GM18951 (cell line): ENCODE measurements around the gene IL1RAPL2.

Experiments used
- POLR2A ChIP-seq: IDR thresholded peaks from 4 replicates; pipeline ENCODE4 v1.6.1; 2011; ENCODE audit warnings: mild to moderate bottlenecking; ENCODE audit not compliant: insufficient read length, insufficient read depth; ENCODE audit errors: extremely low read depth
- in situ Hi-C: fragments of 300-500 bp; cut with MboI; formaldehyde crosslinking; loops from one replicate; pipeline ENCODE4 v1.12.0; 2022; ENCODE audit warnings: low sequenced_read_pairs, mixed read lengths, inconsistent platforms; ENCODE audit not compliant: unreplicated experiment

IL1RAPL2 gene

DNA sequence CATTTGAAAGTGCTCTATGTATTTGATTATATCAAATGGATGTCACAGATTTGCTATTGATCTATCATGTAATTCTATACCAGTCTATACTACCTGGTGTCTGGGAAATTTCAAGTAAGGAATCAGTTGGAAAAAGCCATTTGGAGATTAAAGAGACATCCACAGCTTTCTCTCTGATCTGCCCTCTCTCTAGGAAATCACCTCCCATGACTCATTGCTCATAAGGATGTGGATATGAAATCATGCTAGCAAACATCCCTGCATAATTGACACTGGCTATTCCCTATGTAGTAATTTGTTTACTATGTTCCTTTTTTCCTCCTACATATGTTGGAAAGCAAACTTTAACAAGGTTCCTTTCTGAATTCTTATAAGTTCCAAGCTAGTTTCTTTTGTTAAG is 560.2 kb downstream of the IL1RAPL2 start:
- no peak for TF ChIP-seq POLR2A
- in situ Hi-C loops, result no loop called here

DNA sequence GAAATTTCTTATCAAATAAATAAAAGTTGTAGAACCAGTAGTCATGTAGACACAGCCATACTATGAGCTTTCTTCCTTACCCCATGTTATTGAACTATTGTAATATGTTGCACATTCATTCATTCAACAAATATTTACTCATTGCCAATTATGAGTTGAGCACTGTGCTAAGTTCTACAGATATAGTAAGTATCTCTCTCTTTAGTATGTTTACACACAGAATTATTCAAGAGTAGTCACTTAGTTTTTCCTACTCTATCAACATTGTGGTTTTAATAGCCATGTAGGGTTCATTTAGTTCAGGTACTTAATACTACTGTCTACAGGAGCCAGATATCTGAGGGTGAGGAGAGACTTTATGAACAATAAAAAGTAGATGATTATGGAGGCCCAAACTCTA is 568.3 kb downstream of the IL1RAPL2 start:
- no peak for TF ChIP-seq POLR2A
- in situ Hi-C loops, result no loop called here

DNA sequence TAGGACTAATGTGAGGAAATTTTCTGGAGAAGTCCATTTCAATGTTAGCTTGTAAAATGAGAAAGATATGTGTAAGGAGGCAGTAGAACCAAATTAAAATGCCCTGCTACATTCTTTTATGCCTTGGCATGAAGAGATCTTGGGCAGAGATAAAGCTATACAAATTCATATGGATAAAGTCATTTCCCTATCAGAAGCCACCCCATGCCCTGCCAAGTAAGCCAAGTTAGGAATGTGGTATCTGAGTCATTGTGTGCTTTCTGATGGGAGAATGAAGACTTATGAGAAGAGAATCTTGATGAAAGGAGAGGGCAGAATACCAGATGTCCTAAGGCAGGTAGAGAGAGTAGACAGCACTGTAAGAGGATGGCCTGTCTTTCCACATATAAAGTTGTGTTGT is 570.8 kb downstream of the IL1RAPL2 start:
- TF ChIP-seq POLR2A, result no peak
- in situ Hi-C loops, result no loop called here

DNA sequence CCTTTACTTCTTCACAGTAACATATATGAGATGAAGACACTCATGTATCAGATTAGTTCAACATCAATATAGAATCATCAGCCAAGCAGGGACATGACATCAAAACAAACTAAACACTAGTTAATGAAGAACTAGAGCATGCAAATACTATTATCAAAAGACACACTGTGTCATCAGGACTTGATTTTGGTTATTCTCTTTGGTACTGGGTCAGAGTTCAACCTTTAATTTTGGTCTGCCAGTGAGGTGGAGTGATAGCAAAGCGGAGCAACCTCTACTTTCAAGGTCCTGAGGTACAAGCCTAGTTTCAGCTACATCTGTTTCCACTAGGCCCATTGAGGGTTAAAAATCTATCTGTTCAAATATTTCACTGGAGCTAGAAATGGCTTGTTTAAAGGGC is 584.0 kb downstream of the IL1RAPL2 start:
- in situ Hi-C loops, result no loop called here
- no peak for TF ChIP-seq POLR2A

DNA sequence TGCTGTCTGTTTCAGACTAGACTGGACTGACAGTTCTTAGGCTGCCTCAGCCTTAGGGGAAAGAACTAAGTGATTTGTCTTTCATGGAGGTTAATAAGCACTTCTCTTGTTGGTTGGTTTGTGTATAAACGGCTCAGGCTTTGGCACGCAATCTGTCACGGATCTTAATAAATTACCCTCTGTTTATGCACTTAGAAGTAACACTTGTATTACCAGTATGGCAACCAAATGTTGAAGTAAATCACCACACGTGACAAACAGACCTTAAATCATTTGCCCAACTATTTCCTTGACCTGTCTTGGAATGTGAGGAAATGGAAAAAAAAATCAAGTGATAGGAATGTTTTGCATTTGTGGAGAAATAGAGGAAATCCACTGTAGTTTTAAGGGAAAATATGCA is 584.6 kb downstream of the IL1RAPL2 start:
- no peak for TF ChIP-seq POLR2A
- in situ Hi-C loops, result no loop called here

DNA sequence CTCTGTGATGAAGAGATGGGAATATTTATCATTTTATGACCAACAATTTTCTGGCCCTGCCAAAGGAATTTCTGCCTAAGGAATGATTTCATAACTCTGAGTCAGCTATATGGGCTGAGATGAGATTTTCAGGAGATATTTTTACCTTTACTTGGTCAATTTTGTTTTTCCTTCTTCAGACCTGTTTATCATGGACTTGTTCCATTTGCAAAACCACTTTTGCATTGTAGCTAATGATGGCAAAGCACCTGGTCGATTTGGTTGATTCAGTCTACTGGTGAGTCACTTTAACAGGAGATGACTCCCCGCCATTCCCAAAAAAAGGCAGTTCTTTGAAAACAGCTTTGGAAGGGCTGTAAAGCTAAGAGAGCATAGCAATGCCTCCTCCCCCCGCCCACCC is 601.2 kb downstream of the IL1RAPL2 start:
- in situ Hi-C loops, result no loop called here
- TF ChIP-seq POLR2A, result no peak

DNA sequence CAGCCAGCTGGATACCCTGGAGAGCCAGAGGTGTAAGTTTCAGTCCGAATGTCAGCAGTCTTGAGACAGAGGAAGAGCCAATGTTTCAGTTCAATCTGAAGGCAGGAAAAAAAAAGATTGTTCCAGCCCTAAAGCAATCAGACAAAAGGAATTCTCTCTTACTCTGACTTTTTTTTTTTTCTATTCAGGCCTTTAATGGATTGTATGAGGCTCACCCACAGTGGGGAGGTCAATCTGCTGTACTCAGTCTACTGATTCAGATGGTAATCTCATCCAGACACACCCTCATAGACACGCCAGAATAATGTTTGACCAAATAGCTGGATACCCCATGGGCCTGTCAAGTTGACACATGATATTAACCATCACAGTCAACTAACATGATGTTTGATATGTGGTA is 602.6 kb downstream of the IL1RAPL2 start:
- no peak for TF ChIP-seq POLR2A
- in situ Hi-C loops, result no loop called here

DNA sequence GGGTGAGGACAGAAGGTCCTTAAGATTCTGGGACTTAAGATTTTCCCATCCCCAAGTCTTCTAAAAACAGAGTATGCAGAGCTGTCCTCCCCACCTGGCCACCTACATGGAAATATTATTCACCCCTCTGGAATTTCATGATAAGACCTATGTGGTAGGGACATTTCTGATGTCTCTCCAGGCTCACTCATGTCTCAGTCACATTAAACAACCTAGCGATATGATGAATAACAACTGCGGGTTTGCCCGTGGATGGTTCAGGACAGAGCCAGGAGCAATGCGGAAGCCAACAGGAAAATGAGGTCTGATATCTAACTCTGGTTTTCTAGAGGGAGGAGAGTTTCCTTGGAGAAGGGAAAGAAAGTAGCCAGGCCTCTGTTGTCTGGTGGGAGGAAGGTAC is 607.1 kb downstream of the IL1RAPL2 start:
- no peak for TF ChIP-seq POLR2A
- in situ Hi-C loops, result no loop called here

DNA sequence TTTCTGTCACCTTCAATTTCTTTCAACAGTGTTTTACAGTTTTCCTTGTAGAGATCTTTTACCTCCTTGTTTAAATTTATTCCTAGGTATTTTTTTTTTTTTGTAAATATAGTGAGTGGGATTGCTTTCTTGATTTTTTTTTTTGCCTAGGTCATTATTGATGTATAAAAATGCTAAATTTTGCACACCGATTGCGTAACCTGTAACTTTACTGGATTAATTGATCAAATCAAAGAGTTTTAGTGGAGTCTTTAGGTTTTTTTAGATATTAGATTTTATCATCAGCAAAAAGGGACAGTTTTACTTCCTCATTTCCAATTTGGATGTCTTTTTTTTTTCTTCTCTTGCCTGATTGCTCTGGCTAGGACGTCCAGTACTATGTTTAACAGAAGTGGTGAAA is 613.6 kb downstream of the IL1RAPL2 start:
- TF ChIP-seq POLR2A, result no peak
- in situ Hi-C loops, result no loop called here

DNA sequence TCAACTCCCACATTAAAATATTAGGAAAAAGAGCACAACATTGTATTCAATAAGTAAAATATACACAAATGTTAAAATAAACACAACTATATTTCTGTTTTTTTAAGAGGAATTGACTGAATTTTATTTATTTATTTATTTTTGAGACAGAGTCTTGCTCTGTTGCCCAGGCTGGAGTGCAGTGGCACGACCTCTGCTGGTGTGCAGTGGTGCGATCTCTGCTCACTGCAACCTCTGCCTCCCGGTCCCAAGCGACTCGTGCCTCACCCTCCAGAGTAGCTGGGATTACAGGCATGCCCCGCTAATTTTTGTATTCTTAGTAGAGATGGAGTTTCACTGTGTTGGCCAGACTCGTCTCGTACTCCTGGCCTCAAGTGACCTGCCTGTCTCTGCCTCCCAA is 623.1 kb downstream of the IL1RAPL2 start:
- in situ Hi-C loops, result no loop called here
- TF ChIP-seq POLR2A, result no peak

DNA sequence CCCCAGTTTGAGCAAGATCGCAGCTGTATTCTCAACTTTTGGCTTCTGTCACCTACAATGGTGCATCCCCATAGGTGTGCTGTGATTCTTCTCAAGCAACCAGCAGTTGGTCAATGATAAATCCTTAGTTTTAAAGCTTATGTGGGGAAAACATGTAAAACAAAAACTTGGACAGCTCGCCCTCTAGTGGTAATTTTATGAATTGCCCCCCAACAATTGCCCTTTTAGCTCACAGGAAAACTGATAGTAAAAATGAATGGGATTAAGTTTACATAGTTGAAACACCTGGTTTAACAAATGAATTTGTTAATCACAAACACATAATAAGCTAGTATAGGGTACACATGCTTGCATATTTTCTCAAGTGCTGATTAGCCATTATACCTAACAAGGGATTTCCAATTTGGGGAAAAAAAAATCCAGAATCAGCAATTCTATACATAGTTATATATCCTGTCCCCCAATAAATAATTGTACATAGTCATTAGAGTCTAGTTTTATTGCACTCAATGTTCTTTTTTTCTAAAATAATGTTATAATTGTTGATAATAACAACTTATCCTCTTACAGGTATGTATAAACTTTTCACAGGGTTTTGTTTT is 624.4 kb downstream of the IL1RAPL2 start:
- no peak for TF ChIP-seq POLR2A
- in situ Hi-C loops, result no loop called here

DNA sequence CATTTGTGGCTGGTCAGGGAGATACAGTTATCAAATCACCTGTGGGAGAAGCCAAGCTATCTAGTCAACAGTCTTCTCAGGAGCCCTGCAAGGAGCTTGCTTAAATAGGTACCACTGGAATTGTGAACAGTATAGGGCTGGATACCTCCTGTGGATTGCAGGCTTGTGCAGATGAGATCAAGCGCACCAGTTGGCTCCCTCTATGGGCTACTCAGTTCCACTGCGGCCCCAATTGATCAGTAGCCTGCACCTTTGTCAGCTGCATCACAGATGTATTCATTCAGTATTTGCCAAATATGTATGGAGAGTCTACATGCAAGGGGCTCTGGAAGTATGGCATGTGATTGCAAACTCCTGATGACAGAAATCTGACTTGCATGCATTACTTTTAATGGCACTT is 625.9 kb downstream of the IL1RAPL2 start:
- in situ Hi-C loops, result no loop called here
- TF ChIP-seq POLR2A, result no peak

DNA sequence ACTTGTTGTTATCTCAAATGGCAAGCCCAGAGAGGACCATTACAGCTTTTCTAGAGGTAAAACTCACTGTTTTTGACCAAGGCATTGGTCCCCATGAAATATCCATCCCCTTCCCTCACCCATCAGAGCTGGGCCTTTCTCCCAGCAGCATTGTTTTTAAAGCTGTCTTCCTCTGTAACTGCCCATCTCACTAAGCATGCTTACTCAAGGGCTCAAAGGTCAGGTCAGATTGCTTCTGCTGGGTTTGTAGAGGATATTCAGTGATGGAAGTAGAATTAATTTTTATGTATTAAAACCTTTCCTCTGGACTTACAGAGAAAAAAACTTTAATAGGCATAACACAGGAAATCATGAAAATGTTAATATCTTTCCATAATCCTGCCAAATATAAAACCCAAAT is 643.4 kb downstream of the IL1RAPL2 start:
- no peak for TF ChIP-seq POLR2A
- in situ Hi-C loops, result no loop called here

DNA sequence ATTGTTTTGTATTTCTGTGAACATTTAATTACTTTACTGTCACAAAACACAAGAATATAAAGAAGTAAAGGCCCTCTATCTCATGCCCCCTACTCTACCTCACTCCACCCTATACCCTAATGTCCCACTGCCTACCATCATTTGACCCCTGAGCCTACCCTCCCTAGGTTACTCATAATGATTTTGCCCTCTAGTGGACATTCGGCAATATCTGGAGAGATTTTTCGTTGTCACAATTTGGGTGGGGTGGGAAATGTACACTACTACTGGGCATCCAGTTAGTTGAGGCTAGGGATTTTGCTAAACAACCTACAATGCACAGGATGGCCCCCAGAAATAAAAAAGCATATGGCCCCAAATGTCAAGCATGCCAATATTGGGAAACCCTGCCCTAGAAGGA is 644.3 kb downstream of the IL1RAPL2 start:
- TF ChIP-seq POLR2A, result no peak
- in situ Hi-C loops, result no loop called here

DNA sequence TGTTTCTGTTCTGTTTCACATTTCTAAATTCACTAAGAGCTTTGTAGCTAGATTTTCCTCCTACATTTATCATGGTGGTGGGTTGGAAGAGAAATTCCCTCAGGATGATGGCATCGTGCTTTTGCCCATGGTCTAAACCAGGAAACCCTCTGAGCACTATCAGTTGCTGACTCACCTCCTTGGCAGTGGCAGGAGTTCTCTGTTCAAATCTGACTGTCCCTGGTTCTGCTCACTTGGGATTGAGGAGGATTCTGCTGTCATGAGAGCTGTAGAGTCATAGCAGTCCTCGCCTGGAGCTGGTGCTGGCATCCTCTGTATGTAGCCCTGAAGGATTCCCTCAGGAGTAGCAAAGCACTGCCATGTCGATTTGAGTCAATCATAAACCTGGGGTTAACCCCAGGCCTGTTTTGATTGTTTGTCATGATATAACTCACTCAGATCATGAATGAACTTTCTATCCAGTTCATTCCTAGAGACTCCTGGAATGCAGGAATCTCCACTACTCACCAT is 645.1 kb downstream of the IL1RAPL2 start:
- TF ChIP-seq POLR2A, result no peak
- in situ Hi-C loops, result no loop called here
